Rectal smooth muscle tissue (tissue), 1 donor: ENCODE data around the gene WDHD1.
"Not testable (repeated sequence)": the region's sequence is repeated elsewhere in the genome, so short reads cannot be mapped to it uniquely, and the experiment has no call there.

Source experiments
- H3K27ac ChIP-seq: one replicate; pipeline ENCODE4 v1.7.0; 2013; ENCODE audit warnings: low read depth, low read length, inconsistent platforms
- H3K27me3 ChIP-seq: one replicate; pipeline ENCODE4 v1.7.0; 2013; ENCODE audit warnings: low read length; ENCODE audit not compliant: control insufficient read depth, insufficient read depth
- H3K36me3 ChIP-seq: one replicate; pipeline ENCODE4 v1.7.0; 2013; ENCODE audit warnings: low read length; ENCODE audit not compliant: control insufficient read depth, insufficient read depth
- H3K4me1 ChIP-seq: one replicate; pipeline ENCODE4 v1.7.0; 2013; ENCODE audit warnings: low read length; ENCODE audit not compliant: control insufficient read depth, insufficient read depth
- H3K4me3 ChIP-seq: one replicate; pipeline ENCODE4 v1.7.0; 2013; ENCODE audit warnings: low read length
- H3K9ac ChIP-seq: one replicate; pipeline ENCODE4 v1.7.0; 2013; ENCODE audit warnings: low read length

The WDHD1 gene

DNA sequence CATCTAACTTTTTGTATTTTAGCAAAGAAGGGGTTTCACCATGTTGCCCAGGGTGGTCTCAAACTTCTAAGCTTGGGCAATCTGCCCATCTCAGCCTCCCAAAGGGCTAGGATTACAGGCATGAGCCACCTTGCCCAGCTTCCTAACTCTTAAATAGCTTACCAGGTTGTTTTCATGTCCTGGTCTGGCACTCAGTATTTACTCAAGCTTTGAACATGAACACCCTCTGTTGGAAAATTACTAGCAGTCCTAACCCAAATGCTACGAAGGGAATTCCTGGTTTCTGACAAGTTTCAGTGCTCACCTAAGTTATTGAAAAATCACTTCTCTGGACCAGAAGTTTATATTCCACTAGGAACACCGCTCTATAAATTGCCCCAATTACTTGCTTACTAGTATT, 91.8 kb downstream of the WDHD1 start:
- H3K27ac ChIP-seq: no peak overlapping the region
- H3K4me3 ChIP-seq: no peak overlapping the region
- H3K27me3 ChIP-seq: no peaks in the 10 kb centered on the region
- H3K9ac ChIP-seq: no peak overlapping the region
- H3K36me3 ChIP-seq: no peaks in the 10 kb centered on the region
- H3K4me1 ChIP-seq: no peaks in the 10 kb centered on the region

GRCh38 chr14:54933006-54933405, 93.9 kb downstream of the WDHD1 start:
- Histone ChIP-seq H3K27me3 (no peaks in the 10 kb centered on the region), H3K4me1 (no peaks in the 10 kb centered on the region), H3K9ac (no peak overlapping the region), H3K36me3 (no peaks in the 10 kb centered on the region), H3K27ac (no peak overlapping the region), H3K4me3 (no peak overlapping the region)

DNA sequence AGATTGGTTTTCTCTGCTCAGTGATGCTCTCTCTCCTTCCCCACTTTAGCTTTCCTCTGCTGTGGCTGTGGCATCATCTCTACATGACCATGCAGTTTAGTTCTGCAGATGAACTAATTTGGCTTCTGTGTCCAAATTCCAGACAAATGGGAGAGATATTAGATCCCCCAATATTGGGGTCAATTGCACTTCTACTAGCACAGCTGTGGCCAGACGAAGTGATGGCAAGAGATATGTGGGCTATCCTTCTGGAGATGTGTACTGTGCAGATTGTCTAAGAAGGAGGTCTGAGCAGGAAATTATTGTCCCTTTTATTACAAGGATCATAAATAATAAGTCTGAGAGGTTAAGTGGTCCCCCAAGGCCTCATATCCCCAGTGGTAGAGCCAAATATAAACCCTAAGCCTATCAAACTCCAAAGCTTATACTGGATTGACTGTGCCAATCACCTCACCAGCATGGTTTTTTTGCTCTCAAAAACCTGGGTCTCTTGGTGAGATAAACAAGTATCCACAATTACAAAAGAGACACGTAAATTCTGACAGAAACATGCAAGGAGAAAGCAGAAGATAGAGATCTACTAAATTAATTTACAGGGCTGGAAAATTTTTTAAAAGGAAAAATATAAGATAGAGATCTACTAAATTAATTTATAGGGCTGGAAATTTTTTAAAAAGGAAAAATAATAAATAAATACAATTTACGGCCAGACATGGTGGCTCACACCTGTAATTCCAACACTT, 95.1 kb downstream of the WDHD1 start:
- Histone ChIP-seq H3K27ac (no peak overlapping the region), H3K4me1 (no peaks in the 10 kb centered on the region), H3K36me3 (no peaks in the 10 kb centered on the region), H3K27me3 (no peaks in the 10 kb centered on the region), H3K9ac (no peak overlapping the region), H3K4me3 (no peak overlapping the region)

DNA sequence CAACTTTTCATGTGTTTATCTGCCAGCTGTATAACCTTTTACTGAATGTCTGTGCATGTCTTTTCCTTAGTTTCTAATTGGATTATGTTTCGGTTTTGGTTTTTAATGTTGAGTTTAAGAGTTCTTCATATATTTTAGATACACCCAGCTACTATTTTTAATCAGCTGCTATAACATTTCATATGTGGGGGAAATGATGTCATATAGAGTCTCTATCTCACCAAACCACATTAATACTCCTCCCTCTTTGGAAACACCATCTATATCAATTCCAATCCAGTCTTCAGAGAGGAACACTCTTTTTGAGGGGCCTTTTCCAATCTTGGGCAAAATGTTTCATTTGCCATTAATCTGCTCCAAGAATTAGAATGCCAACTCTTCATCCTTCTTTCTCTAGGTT, 95.8 kb downstream of the WDHD1 start:
- no peak overlapping the region for H3K9ac ChIP-seq
- H3K27me3 ChIP-seq: no peaks in the 10 kb centered on the region
- H3K27ac ChIP-seq: no peak overlapping the region
- H3K36me3 ChIP-seq: no peaks in the 10 kb centered on the region
- no peak overlapping the region for H3K4me3 ChIP-seq
- no peaks in the 10 kb centered on the region for H3K4me1 ChIP-seq

- Histone ChIP-seq H3K27ac (no peak overlapping the region), H3K4me3 (no peak overlapping the region), H3K9ac (no peak overlapping the region), H3K36me3 (no peaks in the 10 kb centered on the region), H3K27me3 (no peaks in the 10 kb centered on the region), H3K4me1 (no peaks in the 10 kb centered on the region)
These were observed 97.3 kb downstream of the WDHD1 start for GRCh38 chr14:54929556-54929955.

GRCh38 chr14:54928216-54928615, 98.7 kb downstream of the WDHD1 start:
- H3K4me3 ChIP-seq: no peak overlapping the region
- H3K27ac ChIP-seq: no peak overlapping the region
- no peak overlapping the region for H3K9ac ChIP-seq
- H3K4me1 ChIP-seq: no peaks in the 10 kb centered on the region
- H3K27me3 ChIP-seq: no peaks in the 10 kb centered on the region
- no peaks in the 10 kb centered on the region for H3K36me3 ChIP-seq

DNA sequence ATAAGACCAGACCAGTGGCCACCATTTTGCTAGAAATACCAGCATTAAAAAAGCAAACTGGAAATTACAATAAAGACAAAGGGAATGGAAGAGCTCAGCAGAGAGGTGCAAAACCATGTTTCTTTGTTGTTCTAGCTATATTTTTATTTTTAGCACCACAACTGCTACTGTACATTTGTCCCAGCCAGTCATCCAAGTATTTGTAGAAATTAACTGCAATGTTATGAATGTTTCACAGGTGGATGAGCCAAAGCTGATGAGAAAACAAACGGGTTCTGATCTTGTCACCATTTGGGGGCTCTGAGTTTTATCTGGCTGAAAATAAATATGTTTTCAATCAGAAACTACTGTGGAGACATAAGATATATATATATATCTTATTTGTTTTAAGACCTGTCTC, 99.3 kb downstream of the WDHD1 start:
- H3K9ac ChIP-seq: no peak overlapping the region
- no peaks in the 10 kb centered on the region for H3K27me3 ChIP-seq
- H3K4me1 ChIP-seq: no peaks in the 10 kb centered on the region
- H3K36me3 ChIP-seq: no peaks in the 10 kb centered on the region
- H3K27ac ChIP-seq: no peak overlapping the region
- no peak overlapping the region for H3K4me3 ChIP-seq

GRCh38 chr14:54926570-54926969, 100.3 kb downstream of the WDHD1 start:
- H3K4me1 ChIP-seq, H3K4me3 ChIP-seq, H3K9ac ChIP-seq, H3K36me3 ChIP-seq, H3K27ac ChIP-seq, H3K27me3 ChIP-seq: not testable (repeated sequence)

DNA sequence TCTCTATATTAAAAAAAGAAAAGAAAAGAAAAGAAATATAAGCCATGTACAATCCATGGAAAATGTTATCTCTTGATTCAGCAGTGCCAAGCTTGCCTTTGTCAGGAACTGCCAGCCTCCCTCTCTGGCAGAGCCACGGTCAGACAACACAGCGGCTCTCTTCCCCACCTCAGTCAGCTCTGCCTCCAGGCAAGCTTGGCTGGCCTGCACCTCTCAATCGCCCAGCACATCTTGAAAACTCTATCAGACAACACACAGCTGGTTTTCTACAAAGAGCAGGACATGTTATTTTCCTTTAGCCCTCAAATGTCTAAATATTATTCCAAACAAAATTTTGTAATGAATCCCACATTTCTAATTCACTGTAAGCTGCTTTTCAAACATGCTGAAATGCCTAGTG, 104.3 kb downstream of the WDHD1 start:
- Histone ChIP-seq H3K4me1 (no peaks in the 10 kb centered on the region), H3K4me3 (no peak overlapping the region), H3K27ac (no peak overlapping the region), H3K9ac (no peak overlapping the region), H3K36me3 (no peaks in the 10 kb centered on the region), H3K27me3 (no peaks in the 10 kb centered on the region)

GRCh38 chr14:54920052-54920451, 106.8 kb downstream of the WDHD1 start:
- no peaks in the 10 kb centered on the region for H3K4me1 ChIP-seq
- H3K27me3 ChIP-seq: no peaks in the 10 kb centered on the region
- H3K27ac ChIP-seq: no peak overlapping the region
- no peak overlapping the region for H3K9ac ChIP-seq
- no peaks in the 10 kb centered on the region for H3K36me3 ChIP-seq
- H3K4me3 ChIP-seq: no peak overlapping the region

DNA sequence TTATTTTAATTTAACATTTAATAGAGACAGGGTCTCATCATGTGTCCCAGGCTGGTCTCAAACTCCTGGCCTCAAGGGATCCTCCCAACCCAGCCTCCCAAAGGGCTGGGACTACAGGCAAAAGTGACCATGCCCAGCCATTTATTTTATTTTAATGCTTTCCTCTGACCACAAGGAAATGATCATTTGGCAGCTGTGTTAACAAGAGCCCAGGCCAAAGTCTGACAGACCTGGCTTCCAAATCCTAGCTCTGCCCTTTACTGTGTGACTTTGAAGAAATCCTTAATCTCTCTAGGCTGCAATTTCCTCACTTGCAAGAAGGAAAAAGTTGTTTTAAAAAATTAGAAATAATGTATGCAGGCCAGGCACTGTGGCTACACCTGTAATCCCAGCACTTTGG, 107.6 kb downstream of the WDHD1 start:
- Histone ChIP-seq H3K4me1 (no peaks in the 10 kb centered on the region), H3K4me3 (no peak overlapping the region), H3K27ac (no peak overlapping the region), H3K36me3 (no peaks in the 10 kb centered on the region), H3K9ac (no peak overlapping the region), H3K27me3 (no peaks in the 10 kb centered on the region)

GRCh38 chr14:54918427-54918826, 108.5 kb downstream of the WDHD1 start:
- Histone ChIP-seq H3K4me1 (no peaks in the 10 kb centered on the region), H3K4me3 (no peak overlapping the region), H3K9ac (no peak overlapping the region), H3K27me3 (no peaks in the 10 kb centered on the region), H3K27ac (no peak overlapping the region), H3K36me3 (no peaks in the 10 kb centered on the region)

GRCh38 chr14:54916101-54916500, 110.8 kb downstream of the WDHD1 start:
- Histone ChIP-seq H3K27me3 (no peaks in the 10 kb centered on the region), H3K4me3 (no peak overlapping the region), H3K4me1 (no peaks in the 10 kb centered on the region), H3K27ac (no peak overlapping the region), H3K9ac (no peak overlapping the region), H3K36me3 (no peaks in the 10 kb centered on the region)
